ENCODE results near the gene CENPA. TPM values are rescaled to one million over a fixed set of nuclear protein-coding genes. Genes with fewer than 3 reads are reported as not detected.

The CENPA gene
- total RNA-seq, 3 donors from 2014 or later (not counting 1 experiment from before 2014, with no cell fraction given), result 0.38 to 0.52 (median 0.50) TPM

DNA sequence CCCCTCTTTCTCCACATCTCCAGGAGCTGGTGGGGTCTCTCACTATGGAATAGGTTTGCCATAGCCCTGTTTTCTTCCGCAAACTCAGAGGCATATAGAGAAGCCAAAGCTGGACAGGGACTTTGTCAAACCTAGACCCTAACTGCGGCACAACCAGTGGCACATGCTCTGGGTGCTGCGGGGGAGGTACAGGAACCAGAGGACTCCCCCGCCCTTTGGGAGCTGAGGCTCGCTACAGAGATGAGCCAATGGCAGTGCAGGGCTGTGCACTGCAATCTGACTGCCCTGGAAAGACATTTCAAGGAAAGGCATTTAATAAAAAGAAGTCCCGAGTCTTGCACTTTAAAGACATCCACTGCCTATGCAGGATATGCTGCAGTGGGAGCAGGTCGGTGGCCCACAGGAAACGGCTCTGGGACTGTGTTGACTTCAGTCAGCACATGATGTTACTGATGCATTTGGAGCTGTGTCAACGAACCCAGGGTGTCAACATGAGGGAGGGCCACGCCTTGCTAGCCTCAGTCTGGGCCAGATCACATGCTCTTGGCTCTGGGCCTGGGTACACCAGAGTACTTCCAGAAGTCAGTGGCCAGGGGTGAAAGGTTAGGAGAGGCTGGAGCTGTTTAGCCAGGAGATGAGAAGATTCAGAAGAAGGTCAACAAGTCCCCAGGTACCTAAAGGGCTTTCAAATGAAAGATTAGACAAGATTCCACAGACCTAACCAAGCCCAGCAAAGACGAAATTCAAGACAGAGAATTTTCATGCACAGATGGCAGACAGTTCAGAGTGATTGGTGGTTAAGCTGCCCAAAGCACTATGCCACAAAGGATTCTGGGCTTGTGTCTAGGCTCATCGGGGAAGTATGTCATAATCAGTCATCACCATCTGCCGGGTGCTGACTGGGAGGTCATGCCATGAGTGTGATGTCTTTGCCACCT is 13.5 kb upstream of the CENPA start:
- Mint-ChIP-seq H3K4me1 (peaks cover 40 to 64% of the 10 kb centered on the region in 2 donors), H3K27ac (peak overlapping the region; percentile 91 to 92), H3K9me3 (no peaks in the 10 kb centered on the region), H3K36me3 (peaks cover 6% of the 10 kb centered on the region), H3K27me3 (ENCODE audit: low read depth in 2 of 2) (no peaks in the 10 kb centered on the region), H3K4me3 (peak overlapping the region; percentile 62)
- peaks cover 25% of the 10 kb centered on the region for H3K36me3 ChIP-seq (ENCODE audit: control insufficient read depth, insufficient read depth, low read length)
- no peak overlapping the region for H3K4me3 ChIP-seq (ENCODE audit: low read length)
- intact Hi-C loops (cut with micrococcal nuclease), result no loop called here
- H3K27ac ChIP-seq (ENCODE audit: low read length), result peak overlapping the region; percentile 62
- ATAC-seq (peak; percentile 61 to 78 (median 72)), DNase-seq (peak; percentile 31 to 67)
- peaks cover 62% of the 10 kb centered on the region for H3K4me1 ChIP-seq (ENCODE audit: control insufficient read depth, insufficient read depth, low read length)
- no peaks in the 10 kb centered on the region for H3K9me3 ChIP-seq (ENCODE audit: control insufficient read depth, insufficient read depth, low read length)
- no peaks in the 10 kb centered on the region for H3K27me3 ChIP-seq (ENCODE audit: control insufficient read depth, insufficient read depth, low read length)
- WGBS (ENCODE audit: insufficient coverage), result 44% methylated on average over 13 of the region's 13 CpGs
- TF ChIP-seq CTCF (IDR thresholded peaks at IDR 0.05), result no peak

- intact Hi-C loops (cut with micrococcal nuclease), result no loop called here
- Mint-ChIP-seq H3K9me3 (no peaks in the 10 kb centered on the region), H3K27ac (peak overlapping the region in 1 of 2 donors; percentile 40), H3K4me1 (peaks cover 25 to 31% of the 10 kb centered on the region in 2 donors), H3K4me3 (no peak overlapping the region), H3K27me3 (ENCODE audit: low read depth in 2 of 2) (no peaks in the 10 kb centered on the region), H3K36me3 (peaks cover 6% of the 10 kb centered on the region)
- 93% methylated on average over 5 of the region's 5 CpGs for WGBS (ENCODE audit: insufficient coverage)
- no peak overlapping the region for H3K27ac ChIP-seq (ENCODE audit: low read length)
- H3K27me3 ChIP-seq (ENCODE audit: control insufficient read depth, insufficient read depth, low read length), result no peaks in the 10 kb centered on the region
- peaks cover 51% of the 10 kb centered on the region for H3K36me3 ChIP-seq (ENCODE audit: control insufficient read depth, insufficient read depth, low read length)
- TF ChIP-seq CTCF (IDR thresholded peaks at IDR 0.05), result no peak
- no peaks in the 10 kb centered on the region for H3K9me3 ChIP-seq (ENCODE audit: control insufficient read depth, insufficient read depth, low read length)
- H3K4me1 ChIP-seq (ENCODE audit: control insufficient read depth, insufficient read depth, low read length), result peaks cover 24% of the 10 kb centered on the region
- DNase-seq, result no peak
- no peak overlapping the region for H3K4me3 ChIP-seq (ENCODE audit: low read length)
- no peak for ATAC-seq
Observed at GRCh38 chr2:26776195-26776800, 9.6 kb upstream of the CENPA start.

DNA sequence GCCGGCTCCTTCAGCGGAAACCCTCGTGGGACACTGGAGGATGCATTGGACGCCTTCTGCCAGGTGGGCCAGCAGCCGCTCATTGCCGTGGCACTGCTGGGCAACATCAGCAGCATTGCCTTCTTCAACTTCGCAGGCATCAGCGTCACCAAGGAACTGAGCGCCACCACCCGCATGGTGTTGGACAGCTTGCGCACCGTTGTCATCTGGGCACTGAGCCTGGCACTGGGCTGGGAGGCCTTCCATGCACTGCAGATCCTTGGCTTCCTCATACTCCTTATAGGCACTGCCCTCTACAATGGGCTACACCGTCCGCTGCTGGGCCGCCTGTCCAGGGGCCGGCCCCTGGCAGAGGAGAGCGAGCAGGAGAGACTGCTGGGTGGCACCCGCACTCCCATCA is 7.8 kb upstream of the CENPA start:
- TF ChIP-seq CTCF (IDR thresholded peaks at IDR 0.05), result no peak
- H3K4me3 Mint-ChIP-seq, result no peak overlapping the region
- Histone ChIP-seq H3K36me3 (ENCODE audit: control insufficient read depth, insufficient read depth, low read length) (peaks cover 51% of the 10 kb centered on the region), H3K4me1 (ENCODE audit: control insufficient read depth, insufficient read depth, low read length) (peaks cover 6% of the 10 kb centered on the region), H3K27me3 (ENCODE audit: control insufficient read depth, insufficient read depth, low read length) (no peaks in the 10 kb centered on the region), H3K4me3 (ENCODE audit: low read length) (no peak overlapping the region), H3K27ac (ENCODE audit: low read length) (no peak overlapping the region), H3K9me3 (ENCODE audit: control insufficient read depth, insufficient read depth, low read length) (no peaks in the 10 kb centered on the region)
- no peaks in the 10 kb centered on the region for H3K27me3 Mint-ChIP-seq (ENCODE audit: low read depth in 2 of 2)
- DNase-seq, result no peak
- peaks cover 7 to 13% of the 10 kb centered on the region in 2 donors for H3K4me1 Mint-ChIP-seq
- peaks cover 6% of the 10 kb centered on the region for H3K36me3 Mint-ChIP-seq
- 98% methylated on average over 18 of the region's 18 CpGs for WGBS (ENCODE audit: insufficient coverage)
- intact Hi-C loops (cut with micrococcal nuclease), result no loop called here
- ATAC-seq, result peak in 2 of 3 donors; percentile 6 to 15
- H3K9me3 Mint-ChIP-seq, result no peaks in the 10 kb centered on the region
- no peak overlapping the region for H3K27ac Mint-ChIP-seq
